HepG2 (cell line): Measurements from ENCODE around the gene ANKRD11. TPM values are rescaled to one million over a fixed set of nuclear protein-coding genes. Genes with fewer than 3 reads are reported as not detected.

Experiments
- BORCS8-MEF2B ChIP-seq: sonication (generic); formaldehyde crosslinking; IDR thresholded peaks from 2 replicates; pipeline ENCODE4 v1.8.0; 2022; ENCODE audit warnings: mild to moderate bottlenecking, missing genetic modification reagents
- CREB3 ChIP-seq: sonication (generic); formaldehyde crosslinking; IDR thresholded peaks from 2 replicates; pipeline ENCODE4 v1.5.0; 2020; ENCODE audit warnings: missing genetic modification reagents
- CREBL2 ChIP-seq: sonication (generic); formaldehyde crosslinking; IDR thresholded peaks from 2 replicates; pipeline ENCODE4 v1.8.1; 2023; ENCODE audit warnings: missing genetic modification reagents, mild to moderate bottlenecking, borderline replicate concordance
- DR1 ChIP-seq: sonication (generic); formaldehyde crosslinking; IDR thresholded peaks from 2 replicates; pipeline ENCODE4 v1.8.0; 2021; ENCODE audit warnings: mild to moderate bottlenecking, missing genetic modification reagents, inconsistent platforms
- ERF ChIP-seq: IDR thresholded peaks from 2 replicates; pipeline ENCODE4 v1.6.1; 2018; ENCODE audit warnings: missing biosample characterization, missing genetic modification reagents
- ETV5 ChIP-seq: IDR thresholded peaks from 2 replicates; pipeline ENCODE4 v1.6.1; 2018; ENCODE audit warnings: missing biosample characterization, missing genetic modification reagents, inconsistent platforms, borderline replicate concordance
- FOXP1 ChIP-seq, 2 experiments: fragments of 450-650 bp in 1 of 2; IDR thresholded peaks; 2 replicates each; pipeline ENCODE4 v1.6.1; 2017 to 2018; ENCODE audit warnings: antibody characterized with exemption in 1 of 2
- HOXA7 ChIP-seq: sonication (generic); formaldehyde crosslinking; IDR thresholded peaks from 2 replicates; pipeline ENCODE4 v1.8.1; 2022; ENCODE audit warnings: mild to moderate bottlenecking, missing genetic modification reagents, moderate library complexity
- MIXL1 ChIP-seq: IDR thresholded peaks from 2 replicates; pipeline ENCODE4 v1.6.1; 2016
- MTA1 ChIP-seq: sonication (generic); formaldehyde crosslinking; IDR thresholded peaks from 2 replicates; pipeline ENCODE4 v1.4.0; 2020; ENCODE audit warnings: missing genetic modification reagents, mild to moderate bottlenecking, borderline replicate concordance
- NFKB2 ChIP-seq: sonication (generic); formaldehyde crosslinking; IDR thresholded peaks from 2 replicates; pipeline ENCODE4 v1.4.0; 2020; ENCODE audit warnings: missing genetic modification reagents, borderline replicate concordance
- SMAD1 ChIP-seq: sonication (generic); formaldehyde crosslinking; IDR thresholded peaks from 2 replicates; pipeline ENCODE4 v1.4.0; 2020; ENCODE audit warnings: missing genetic modification reagents, low read depth, mild to moderate bottlenecking, borderline replicate concordance
- ZNF253 ChIP-seq: sonication (generic); formaldehyde crosslinking; IDR thresholded peaks from 2 replicates; pipeline ENCODE4 v1.8.0; 2022; ENCODE audit warnings: mild to moderate bottlenecking, missing genetic modification reagents, borderline replicate concordance
- ZNF274 ChIP-seq: sonication (generic); formaldehyde crosslinking; IDR thresholded peaks from 2 replicates; pipeline ENCODE4 v1.5.1; 2020; ENCODE audit warnings: mild to moderate bottlenecking, missing genetic modification reagents
- ZNF329 ChIP-seq: sonication (generic); formaldehyde crosslinking; IDR thresholded peaks from 2 replicates; pipeline ENCODE4 v1.9.0; 2021; ENCODE audit warnings: low read depth, mild to moderate bottlenecking, missing genetic modification reagents
- ZNF781 ChIP-seq: sonication (generic); formaldehyde crosslinking; IDR thresholded peaks from 2 replicates; pipeline ENCODE4 v1.5.1; 2020; ENCODE audit warnings: borderline replicate concordance, mild to moderate bottlenecking, missing genetic modification reagents; ENCODE audit errors: not compliant biosample characterization
- ZNF839 ChIP-seq: sonication (generic); formaldehyde crosslinking; IDR thresholded peaks from 2 replicates; pipeline ENCODE4 v1.4.0; 2020; ENCODE audit warnings: missing genetic modification reagents, mild to moderate bottlenecking, borderline replicate concordance
- polyA plus RNA-seq, 8 experiments: library from polyadenylated mRNA; depleted of rRNA in 3 of 8; stranded (reverse) in 7 of 8; unstranded in 1 of 8; fragments of >200 nt; fragmentation: Illumina TruSeq in 4 of 8; extraction: Trizol in 4 of 8; gene quantifications; 2 replicates each; pipeline versions ENCODE4 v1.2.1 to v1.2.3, GENCODE V29; 2011 to 2016; ENCODE audit warnings: low read depth in 4 of 8, missing spikeins in 1 of 8, mixed read lengths in 1 of 8; ENCODE audit not compliant: insufficient read depth in 1 of 8
- total RNA-seq, 5 experiments: library from RNA; depleted of rRNA; stranded (reverse); fragments of >200 nt; fragmentation: Illumina TruSeq; extraction: Trizol; gene quantifications; 2 replicates each; pipeline ENCODE4 v1.2.3, GENCODE V29; 2016; ENCODE audit warnings: low read depth in 1 of 5
- TF ChIP-seq, protein P1 (sequence below): sonication (generic); formaldehyde crosslinking; IDR thresholded peaks from 2 replicates; pipeline ENCODE4 v1.5.1; 2020; ENCODE audit warnings: mild to moderate bottlenecking, missing genetic modification reagents, moderate library complexity
- TF ChIP-seq, protein P2 (sequence below): sonication (generic); formaldehyde crosslinking; IDR thresholded peaks from 2 replicates; pipeline ENCODE4 v1.4.0; 2020; ENCODE audit warnings: missing genetic modification reagents, low read depth, mild to moderate bottlenecking, borderline replicate concordance
- TF ChIP-seq, protein P3 (sequence below): sonication (generic); formaldehyde crosslinking; IDR thresholded peaks from 2 replicates; pipeline ENCODE4 v1.4.0; 2020; ENCODE audit warnings: low read depth, mild to moderate bottlenecking, missing genetic modification reagents

The ANKRD11 gene
- total and polyA plus RNA-seq, 2 of the 13 experiments (the other 11 are each of a cell fraction or from before 2014, with no cell fraction given) = 21.4 to 38.4 TPM

DNA sequence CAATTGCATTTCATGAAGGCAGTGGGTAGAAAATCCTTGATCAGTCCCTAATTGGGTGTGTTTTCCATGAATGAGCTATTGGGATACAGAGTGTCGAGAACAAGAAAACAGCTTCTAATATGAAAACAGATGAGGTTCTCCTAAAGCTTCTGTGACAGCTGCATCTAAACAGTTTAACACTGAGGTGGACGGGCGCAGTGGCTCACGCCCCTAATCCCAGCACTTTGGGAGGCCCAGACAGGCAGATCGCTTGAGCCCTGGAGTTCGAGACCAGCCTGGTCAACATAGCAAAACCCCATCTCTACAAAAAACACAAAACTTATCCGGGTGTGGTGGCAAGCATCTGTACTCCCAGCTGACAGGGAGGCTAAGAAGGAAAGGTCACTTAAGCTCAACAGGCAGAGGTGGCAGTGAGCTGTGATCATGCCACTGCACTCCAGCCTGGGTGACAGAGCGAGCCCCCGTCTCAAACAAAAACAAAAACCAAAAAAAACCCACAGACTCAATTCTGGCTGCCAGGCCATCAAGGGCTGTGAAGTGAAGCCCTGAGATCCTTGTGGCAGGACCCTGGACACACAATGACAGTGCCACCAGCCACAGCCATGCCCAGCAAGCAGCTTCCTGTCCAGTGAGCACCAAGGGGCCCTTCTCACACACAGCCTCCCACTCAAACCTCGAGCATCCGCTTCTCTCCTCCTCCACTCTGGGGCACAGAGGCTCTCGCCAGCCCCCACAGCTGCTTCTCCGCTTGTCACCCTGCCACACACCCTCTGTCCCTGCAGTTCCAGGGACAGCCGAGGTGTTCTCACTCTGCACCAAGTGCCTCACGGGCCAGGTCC is 44.0 kb downstream of the ANKRD11 start (continued):
- no peak for TF ChIP-seq FOXP1 (IDR thresholded peaks at IDR 0.05)
- no peak for TF ChIP-seq FOXP1 (CRISPR knock-in tag; IDR thresholded peaks at IDR 0.05)
- TF ChIP-seq, protein P1, sequence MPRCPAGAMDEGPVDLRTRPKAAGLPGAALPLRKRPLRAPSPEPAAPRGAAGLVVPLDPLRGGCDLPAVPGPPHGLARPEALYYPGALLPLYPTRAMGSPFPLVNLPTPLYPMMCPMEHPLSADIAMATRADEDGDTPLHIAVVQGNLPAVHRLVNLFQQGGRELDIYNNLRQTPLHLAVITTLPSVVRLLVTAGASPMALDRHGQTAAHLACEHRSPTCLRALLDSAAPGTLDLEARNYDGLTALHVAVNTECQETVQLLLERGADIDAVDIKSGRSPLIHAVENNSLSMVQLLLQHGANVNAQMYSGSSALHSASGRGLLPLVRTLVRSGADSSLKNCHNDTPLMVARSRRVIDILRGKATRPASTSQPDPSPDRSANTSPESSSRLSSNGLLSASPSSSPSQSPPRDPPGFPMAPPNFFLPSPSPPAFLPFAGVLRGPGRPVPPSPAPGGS (CRISPR knock-in tag) = no peak
- no peak for TF ChIP-seq MIXL1 (CRISPR knock-in tag)
- TF ChIP-seq, protein P2, sequence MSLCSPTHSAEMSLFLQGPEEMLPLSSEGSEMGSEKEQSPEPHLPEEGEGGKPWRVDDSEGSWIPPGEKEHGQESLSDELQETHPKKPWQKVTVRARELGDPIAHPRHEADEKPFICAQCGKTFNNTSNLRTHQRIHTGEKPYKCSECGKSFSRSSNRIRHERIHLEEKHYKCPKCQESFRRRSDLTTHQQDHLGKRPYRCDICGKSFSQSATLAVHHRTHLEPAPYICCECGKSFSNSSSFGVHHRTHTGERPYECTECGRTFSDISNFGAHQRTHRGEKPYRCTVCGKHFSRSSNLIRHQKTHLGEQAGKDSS (CRISPR knock-in tag) = 0 out of 2 replicates have a peak, but pooled peaks have one; percentile 25
- TF ChIP-seq BORCS8-MEF2B (CRISPR knock-in tag) = no peak
- TF ChIP-seq DR1 (CRISPR knock-in tag) = no peak
- TF ChIP-seq ZNF253 (CRISPR knock-in tag) = peak; percentile 43; the same call in 1 of the 2 replicates
- no peak for TF ChIP-seq MTA1 (CRISPR knock-in tag)
- TF ChIP-seq ZNF781 (CRISPR knock-in tag) = no peak
- no peak for TF ChIP-seq ETV5 (CRISPR knock-in tag)
- no peak for TF ChIP-seq ERF
- TF ChIP-seq CREBL2 = no peak
- TF ChIP-seq ZNF329 (CRISPR knock-in tag) = no peak
- TF ChIP-seq NFKB2 (CRISPR knock-in tag) = no peak
- no peak for TF ChIP-seq ZNF274
- TF ChIP-seq HOXA7 (CRISPR knock-in tag) = no peak
- TF ChIP-seq ZNF839 (CRISPR knock-in tag) = no peak
- TF ChIP-seq, protein P3, sequence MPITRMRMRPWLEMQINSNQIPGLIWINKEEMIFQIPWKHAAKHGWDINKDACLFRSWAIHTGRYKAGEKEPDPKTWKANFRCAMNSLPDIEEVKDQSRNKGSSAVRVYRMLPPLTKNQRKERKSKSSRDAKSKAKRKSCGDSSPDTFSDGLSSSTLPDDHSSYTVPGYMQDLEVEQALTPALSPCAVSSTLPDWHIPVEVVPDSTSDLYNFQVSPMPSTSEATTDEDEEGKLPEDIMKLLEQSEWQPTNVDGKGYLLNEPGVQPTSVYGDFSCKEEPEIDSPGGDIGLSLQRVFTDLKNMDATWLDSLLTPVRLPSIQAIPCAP = no peak
- no peak for TF ChIP-seq CREB3 (CRISPR knock-in tag)
- no peak for TF ChIP-seq SMAD1
